ENCODE measurements around the gene SHB.
"Not testable (repeated sequence)": the region's sequence is repeated elsewhere in the genome, so short reads cannot be mapped to it uniquely, and the experiment has no call there.

SHB gene

GRCh38 chr9:38057416-38058195, 11.4 kb downstream of the SHB start:
- Histone ChIP-seq H3K27me3 (ENCODE audit: control insufficient read depth, insufficient read depth, low read length) (no peaks in the 10 kb centered on the region), H3K4me3 (ENCODE audit: low read length) (no peak overlapping the region), H3K9ac (ENCODE audit: low read length) (no peak overlapping the region), H3K4me1 (ENCODE audit: control insufficient read depth, insufficient read depth, low read length) (peaks cover 10% of the 10 kb centered on the region), H3K36me3 (ENCODE audit: control insufficient read depth, insufficient read depth, low read length) (no peaks in the 10 kb centered on the region), H3K27ac (ENCODE audit: low read depth, low read length) (peak overlapping the region; percentile 6)

DNA sequence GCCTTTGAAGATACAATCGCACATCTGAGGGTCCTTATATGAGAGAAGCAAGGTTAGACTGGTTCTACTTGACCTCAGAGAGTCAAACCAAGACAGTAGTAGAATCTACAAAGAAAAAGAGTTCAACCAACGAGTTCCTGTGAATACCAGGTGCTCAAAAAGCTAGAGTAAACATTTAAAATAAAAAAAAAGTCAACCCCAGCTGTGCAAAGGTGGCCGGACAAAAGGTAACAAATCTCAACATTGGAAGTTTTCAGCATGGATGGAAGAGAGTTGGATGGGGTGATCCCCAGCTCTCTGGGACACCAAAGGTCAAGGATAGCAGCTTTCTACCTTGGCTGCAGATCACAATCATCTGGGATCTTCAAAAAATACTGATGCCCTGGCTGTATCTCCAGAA, 14.4 kb downstream of the SHB start:
- Histone ChIP-seq H3K9ac (ENCODE audit: low read length) (no peak overlapping the region), H3K4me3 (ENCODE audit: low read length) (no peak overlapping the region), H3K27ac (ENCODE audit: low read depth, low read length) (no peak overlapping the region), H3K27me3 (ENCODE audit: control insufficient read depth, insufficient read depth, low read length) (no peaks in the 10 kb centered on the region), H3K36me3 (ENCODE audit: control insufficient read depth, insufficient read depth, low read length) (no peaks in the 10 kb centered on the region), H3K4me1 (ENCODE audit: control insufficient read depth, insufficient read depth, low read length) (peaks cover 4% of the 10 kb centered on the region)

GRCh38 chr9:38053697-38054461, 15.1 kb downstream of the SHB start:
- Histone ChIP-seq H3K36me3 (ENCODE audit: control insufficient read depth, insufficient read depth, low read length) (no peaks in the 10 kb centered on the region), H3K27ac (ENCODE audit: low read depth, low read length) (no peak overlapping the region), H3K4me1 (ENCODE audit: control insufficient read depth, insufficient read depth, low read length) (peaks cover 4% of the 10 kb centered on the region), H3K9ac (ENCODE audit: low read length) (no peak overlapping the region), H3K27me3 (ENCODE audit: control insufficient read depth, insufficient read depth, low read length) (no peaks in the 10 kb centered on the region), H3K4me3 (ENCODE audit: low read length) (no peak overlapping the region)

GRCh38 chr9:38051780-38052546, 17.1 kb downstream of the SHB start:
- Histone ChIP-seq H3K4me1 (ENCODE audit: control insufficient read depth, insufficient read depth, low read length) (peaks cover 16% of the 10 kb centered on the region), H3K9ac (ENCODE audit: low read length) (no peak overlapping the region)

GRCh38 chr9:38048316-38048969, 20.6 kb downstream of the SHB start:
- peak overlapping the region; percentile 77 for H3K27ac ChIP-seq (ENCODE audit: low read depth, low read length)
- peak overlapping the region; percentile 18 for H3K4me3 ChIP-seq (ENCODE audit: low read length)
- no peaks in the 10 kb centered on the region for H3K36me3 ChIP-seq (ENCODE audit: control insufficient read depth, insufficient read depth, low read length)
- peaks cover 26% of the 10 kb centered on the region for H3K4me1 ChIP-seq (ENCODE audit: control insufficient read depth, insufficient read depth, low read length)
- H3K27me3 ChIP-seq (ENCODE audit: control insufficient read depth, insufficient read depth, low read length) = no peaks in the 10 kb centered on the region
- no peak overlapping the region for H3K9ac ChIP-seq (ENCODE audit: low read length)

More at GRCh38 chr9:38051780-38052546, 17.1 kb downstream of the SHB start:
- Histone ChIP-seq H3K27ac (ENCODE audit: low read depth, low read length) (no peak overlapping the region), H3K27me3 (ENCODE audit: control insufficient read depth, insufficient read depth, low read length) (no peaks in the 10 kb centered on the region), H3K4me3 (ENCODE audit: low read length) (no peak overlapping the region), H3K36me3 (ENCODE audit: control insufficient read depth, insufficient read depth, low read length) (no peaks in the 10 kb centered on the region)

GRCh38 chr9:38047301-38048251, 21.5 kb downstream of the SHB start:
- H3K36me3 ChIP-seq (ENCODE audit: control insufficient read depth, insufficient read depth, low read length) = no peaks in the 10 kb centered on the region
- peak overlapping the region; percentile 77 for H3K27ac ChIP-seq (ENCODE audit: low read depth, low read length)
- peaks cover 32% of the 10 kb centered on the region for H3K4me1 ChIP-seq (ENCODE audit: control insufficient read depth, insufficient read depth, low read length)
- no peaks in the 10 kb centered on the region for H3K27me3 ChIP-seq (ENCODE audit: control insufficient read depth, insufficient read depth, low read length)
- no peak overlapping the region for H3K9ac ChIP-seq (ENCODE audit: low read length)
- H3K4me3 ChIP-seq (ENCODE audit: low read length) = peak overlapping the region; percentile 38

DNA sequence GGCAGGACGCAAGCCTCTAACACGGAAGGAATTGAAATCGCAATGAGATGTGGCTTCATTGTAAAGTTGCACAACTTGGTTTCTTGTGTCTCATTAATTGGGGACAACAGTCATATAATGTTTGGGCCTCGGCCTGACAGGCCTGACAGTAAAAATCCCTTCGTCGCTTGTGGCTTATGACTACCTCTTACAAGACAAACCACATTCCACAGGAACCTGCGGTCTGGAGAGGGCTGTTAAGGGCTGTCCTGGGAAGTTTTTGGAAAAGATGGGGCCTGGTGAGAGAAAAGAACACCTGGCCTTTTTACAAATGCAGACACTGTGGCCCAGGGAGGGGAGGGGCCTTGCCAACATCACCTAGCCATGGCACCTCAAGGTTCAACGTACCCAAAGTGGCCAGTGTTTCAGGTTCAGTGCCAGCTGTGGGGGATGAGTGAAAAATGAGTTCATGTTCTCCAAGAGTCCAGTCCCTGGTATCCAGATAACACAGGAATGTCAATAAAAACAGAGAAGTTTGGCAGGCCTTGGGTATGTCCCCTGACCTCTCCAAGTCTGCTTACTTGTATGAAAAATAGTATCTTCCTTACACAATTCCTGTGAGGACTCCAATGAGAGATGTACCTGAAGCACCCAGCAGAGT, 22.2 kb downstream of the SHB start:
- H3K9ac ChIP-seq (ENCODE audit: low read length) = no peak overlapping the region
- no peaks in the 10 kb centered on the region for H3K36me3 ChIP-seq (ENCODE audit: control insufficient read depth, insufficient read depth, low read length)
- no peak overlapping the region for H3K4me3 ChIP-seq (ENCODE audit: low read length)
- H3K27me3 ChIP-seq (ENCODE audit: control insufficient read depth, insufficient read depth, low read length) = no peaks in the 10 kb centered on the region
- H3K27ac ChIP-seq (ENCODE audit: low read depth, low read length) = peak overlapping the region; percentile 77
- H3K4me1 ChIP-seq (ENCODE audit: control insufficient read depth, insufficient read depth, low read length) = peaks cover 32% of the 10 kb centered on the region

DNA sequence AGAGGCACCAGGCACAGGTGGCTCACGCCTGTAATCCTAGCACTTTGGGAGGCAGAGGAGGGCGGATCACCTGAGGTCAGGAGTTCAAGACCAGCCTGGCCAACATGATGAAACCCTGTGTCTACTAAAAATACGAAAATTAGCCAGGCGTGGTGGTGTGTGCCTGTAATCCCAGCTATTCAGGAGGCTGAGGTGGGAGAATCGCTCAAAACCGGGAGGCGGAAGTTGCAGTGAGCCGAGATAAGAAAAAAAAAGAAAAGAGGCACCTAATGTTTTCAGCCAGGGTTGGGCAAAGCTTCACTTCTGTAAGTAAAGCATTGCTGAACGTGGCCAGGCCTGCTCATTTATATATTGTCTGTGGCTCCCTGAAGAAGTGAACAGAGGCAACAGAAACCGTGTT, 23.1 kb downstream of the SHB start:
- H3K4me1 ChIP-seq (ENCODE audit: control insufficient read depth, insufficient read depth, low read length) = peaks cover 32% of the 10 kb centered on the region
- not testable (repeated sequence) for H3K27ac ChIP-seq (ENCODE audit: low read depth, low read length); H3K9ac ChIP-seq (ENCODE audit: low read length); H3K36me3 ChIP-seq (ENCODE audit: control insufficient read depth, insufficient read depth, low read length); H3K27me3 ChIP-seq (ENCODE audit: control insufficient read depth, insufficient read depth, low read length); H3K4me3 ChIP-seq (ENCODE audit: low read length)

GRCh38 chr9:38044706-38045105, 24.3 kb downstream of the SHB start:
- Histone ChIP-seq H3K27me3 (ENCODE audit: control insufficient read depth, insufficient read depth, low read length) (no peaks in the 10 kb centered on the region), H3K4me3 (ENCODE audit: low read length) (no peak overlapping the region), H3K4me1 (ENCODE audit: control insufficient read depth, insufficient read depth, low read length) (peaks cover 32% of the 10 kb centered on the region), H3K36me3 (ENCODE audit: control insufficient read depth, insufficient read depth, low read length) (no peaks in the 10 kb centered on the region), H3K9ac (ENCODE audit: low read length) (no peak overlapping the region), H3K27ac (ENCODE audit: low read depth, low read length) (no peak overlapping the region)

- no peak overlapping the region for H3K4me3 ChIP-seq (ENCODE audit: low read length)
- no peaks in the 10 kb centered on the region for H3K27me3 ChIP-seq (ENCODE audit: control insufficient read depth, insufficient read depth, low read length)
- H3K9ac ChIP-seq (ENCODE audit: low read length) = no peak overlapping the region
- no peak overlapping the region for H3K27ac ChIP-seq (ENCODE audit: low read depth, low read length)
- H3K36me3 ChIP-seq (ENCODE audit: control insufficient read depth, insufficient read depth, low read length) = no peaks in the 10 kb centered on the region
- H3K4me1 ChIP-seq (ENCODE audit: control insufficient read depth, insufficient read depth, low read length) = peaks cover 32% of the 10 kb centered on the region
Measured at GRCh38 chr9:38043931-38044623, 24.9 kb downstream of the SHB start.
